NCI-H748 (cell line): ENCODE data around the gene NUDT5.

Experiments used
- DNase-seq: peaks from one replicate; lab custom pipeline; 2025; ENCODE audit not compliant: unreplicated experiment; lab: John Stamatoyannopoulos, UW

The NUDT5 gene

DNA sequence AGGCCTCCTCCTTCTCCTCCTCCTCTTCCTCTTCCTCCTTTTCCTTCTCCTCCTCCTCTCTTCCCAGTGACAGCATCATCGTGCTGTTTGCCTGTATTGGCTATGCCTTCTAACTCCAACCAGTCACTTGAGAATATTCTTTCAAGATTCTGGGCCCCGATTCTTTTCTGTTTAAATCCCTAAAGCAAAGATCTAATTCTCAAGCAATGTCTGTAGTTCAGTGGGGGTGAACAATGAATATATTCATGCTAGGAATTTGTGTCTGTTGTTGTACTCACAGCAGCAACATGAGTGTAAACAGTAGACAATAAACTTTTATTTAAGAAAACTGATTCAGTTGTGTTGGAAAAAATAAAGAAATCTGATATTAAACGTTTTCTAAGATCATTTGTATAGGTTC, 30.7 kb downstream of the NUDT5 start:
- no peak for DNase-seq

DNA sequence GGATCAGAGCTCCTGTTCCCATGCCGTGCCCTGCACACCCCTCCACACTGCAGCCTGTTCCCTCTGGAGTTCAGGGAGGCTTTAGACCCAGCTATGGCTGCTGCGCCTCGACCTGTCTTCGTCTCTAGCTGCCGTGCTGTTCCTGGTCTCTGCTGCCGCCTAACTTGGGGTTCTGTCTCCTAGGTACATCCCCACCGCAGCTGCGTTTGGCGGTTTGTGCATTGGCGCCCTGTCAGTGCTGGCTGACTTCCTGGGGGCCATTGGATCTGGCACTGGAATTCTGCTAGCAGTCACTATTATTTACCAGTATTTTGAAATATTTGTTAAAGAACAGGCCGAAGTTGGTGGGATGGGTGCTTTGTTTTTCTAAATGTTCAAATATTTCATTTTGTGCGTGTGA, 31.6 kb downstream of the NUDT5 start:
- DNase-seq = no peak

DNA sequence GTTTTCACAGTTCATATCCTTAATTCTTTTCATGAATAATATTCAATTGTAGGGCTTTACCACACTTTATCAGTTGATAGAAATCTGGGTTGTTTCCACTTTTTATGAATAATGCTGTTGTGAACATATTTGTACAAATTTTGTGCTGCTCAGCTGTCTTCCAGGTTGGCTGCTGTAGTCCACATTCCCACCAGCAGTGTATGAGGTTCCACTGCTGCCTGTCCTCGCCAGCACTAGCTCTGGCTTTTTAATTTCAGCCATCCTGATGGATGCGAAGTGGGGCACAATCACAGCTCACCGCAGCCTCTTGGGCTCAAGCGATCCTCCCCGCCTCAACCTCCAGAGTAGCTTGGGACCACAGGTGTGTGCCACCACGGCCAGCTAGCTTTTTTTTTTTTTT, 32.8 kb downstream of the NUDT5 start:
- no peak for DNase-seq

DNA sequence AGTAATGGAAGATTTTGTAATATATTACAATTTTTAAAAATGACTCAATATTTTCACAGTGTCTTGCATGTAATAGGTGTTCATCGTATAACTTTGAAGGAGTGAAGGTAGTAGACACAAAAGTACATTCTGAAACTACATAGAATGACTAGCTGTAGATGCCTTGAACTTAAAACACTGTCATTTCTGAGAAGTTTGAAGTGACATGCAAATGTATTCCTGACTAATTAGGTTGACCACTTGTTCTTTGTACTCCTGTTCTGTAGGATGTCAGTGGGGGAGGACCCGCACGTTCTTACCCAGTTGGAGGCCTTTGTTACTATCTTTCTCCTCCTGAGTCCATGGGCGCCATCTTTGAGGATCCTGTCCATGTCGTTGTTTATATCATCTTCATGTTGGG, 35.0 kb downstream of the NUDT5 start:
- DNase-seq = no peak

DNA sequence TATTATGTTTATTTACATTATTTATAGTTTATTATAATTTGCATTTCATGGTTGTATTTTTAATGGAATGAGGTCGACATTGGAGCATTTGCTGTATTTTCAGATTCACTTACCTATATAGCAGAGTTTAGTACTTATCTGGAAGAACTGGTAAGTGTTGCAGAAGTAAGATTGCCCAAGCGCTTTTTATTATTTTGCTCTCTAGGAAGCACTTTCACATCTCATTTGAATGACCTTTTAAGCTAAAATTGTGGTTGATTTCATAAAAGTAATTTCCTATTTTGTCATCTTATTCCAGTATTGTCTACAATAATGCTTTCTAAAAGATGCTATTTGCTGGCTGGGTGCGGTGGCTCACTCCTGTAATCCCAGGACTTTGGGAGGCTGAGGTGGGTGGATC, 37.6 kb downstream of the NUDT5 start:
- DNase-seq = no peak

DNA sequence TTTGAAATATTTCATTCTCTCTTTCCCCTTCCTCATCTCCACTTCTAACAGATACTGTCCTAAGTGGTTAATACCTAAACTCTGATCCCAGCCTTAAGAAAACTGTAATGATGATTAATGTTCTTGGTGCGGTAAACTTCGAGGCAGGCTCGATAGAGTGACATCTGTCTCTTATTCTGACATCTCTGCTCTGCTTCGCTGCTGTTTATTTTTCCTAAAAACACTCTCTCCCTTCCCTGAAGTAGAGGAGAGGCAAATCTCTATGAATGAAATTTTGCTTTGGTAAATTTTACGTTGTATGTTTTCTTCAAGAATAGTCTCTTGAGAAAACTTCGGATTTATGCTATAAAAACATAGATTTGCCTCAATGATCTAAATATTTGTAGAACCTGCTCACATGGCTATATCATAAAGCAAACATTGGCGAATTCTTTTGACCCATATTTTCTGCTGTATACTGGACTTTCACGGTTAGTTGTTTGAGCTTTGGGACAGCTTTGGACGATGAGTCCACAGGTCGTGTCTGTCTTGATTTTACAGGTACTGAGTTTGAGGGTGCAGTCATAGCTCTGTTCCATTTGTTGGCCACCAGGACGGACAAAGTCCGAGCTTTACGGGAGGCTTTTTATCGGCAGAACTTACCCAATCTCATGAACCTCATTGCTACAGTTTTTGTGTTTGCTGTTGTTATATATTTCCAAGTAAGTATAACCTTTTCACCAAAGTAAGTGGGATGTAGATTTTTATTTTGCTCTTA, 39.1 kb downstream of the NUDT5 start:
- DNase-seq = no peak

DNA sequence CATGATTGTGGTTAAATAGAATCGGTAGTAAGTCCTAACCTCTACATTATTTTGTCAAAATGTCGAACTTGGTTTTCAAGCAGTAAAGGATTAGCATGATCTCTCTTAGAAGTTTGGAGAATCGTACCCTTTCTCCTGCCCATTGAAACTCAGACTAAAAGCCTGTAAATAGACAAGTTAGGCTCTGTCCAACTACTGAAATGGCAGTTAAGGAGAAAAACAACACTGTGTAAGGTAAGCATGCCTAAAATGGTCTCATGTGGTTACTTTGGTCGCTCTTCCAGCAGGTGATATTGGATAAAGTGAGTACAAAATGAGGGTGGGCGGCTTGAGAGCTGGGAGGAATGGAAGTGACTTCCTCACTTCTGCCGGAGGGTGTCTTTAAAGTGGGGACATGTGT, 41.2 kb downstream of the NUDT5 start:
- DNase-seq = no peak

DNA sequence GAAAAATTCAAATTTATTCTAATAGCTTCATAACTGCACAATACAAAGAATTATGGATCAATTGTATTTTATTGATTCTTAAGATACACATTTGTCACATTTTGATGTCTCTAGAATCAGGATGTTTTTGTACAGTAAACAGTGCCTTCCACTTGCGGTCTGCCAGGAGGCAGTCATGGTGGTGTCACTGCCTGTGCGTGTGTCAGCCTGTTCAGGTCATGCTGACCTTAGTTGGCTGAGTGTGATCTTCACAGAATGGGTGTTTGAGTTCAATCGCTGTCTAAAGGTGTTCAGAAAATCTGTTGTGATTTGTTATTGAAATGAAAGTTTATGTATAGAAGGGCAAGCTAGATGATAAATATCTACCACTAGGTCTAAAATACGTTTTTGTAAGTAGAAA, 45.5 kb downstream of the NUDT5 start:
- no peak for DNase-seq

DNA sequence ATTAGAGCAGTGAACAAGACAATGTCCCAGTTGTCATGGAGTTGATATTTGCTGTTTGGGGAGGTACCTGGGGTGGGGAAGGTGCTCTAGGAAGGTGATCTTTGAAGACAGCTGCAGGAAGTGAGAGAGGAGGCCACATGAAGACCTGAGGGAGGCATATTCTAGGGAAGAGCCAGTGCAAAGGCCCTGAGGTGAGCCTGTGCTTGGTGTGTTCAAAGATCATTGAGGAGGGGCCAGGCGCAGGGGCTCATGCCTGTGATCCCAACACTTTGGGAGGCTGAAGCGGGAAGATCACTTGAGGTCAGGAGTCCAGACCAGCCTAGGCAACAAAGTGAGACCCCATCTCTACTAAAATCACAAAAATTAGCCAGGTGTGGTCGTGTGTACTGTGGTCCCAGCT, 51.2 kb downstream of the NUDT5 start:
- no peak for DNase-seq

DNA sequence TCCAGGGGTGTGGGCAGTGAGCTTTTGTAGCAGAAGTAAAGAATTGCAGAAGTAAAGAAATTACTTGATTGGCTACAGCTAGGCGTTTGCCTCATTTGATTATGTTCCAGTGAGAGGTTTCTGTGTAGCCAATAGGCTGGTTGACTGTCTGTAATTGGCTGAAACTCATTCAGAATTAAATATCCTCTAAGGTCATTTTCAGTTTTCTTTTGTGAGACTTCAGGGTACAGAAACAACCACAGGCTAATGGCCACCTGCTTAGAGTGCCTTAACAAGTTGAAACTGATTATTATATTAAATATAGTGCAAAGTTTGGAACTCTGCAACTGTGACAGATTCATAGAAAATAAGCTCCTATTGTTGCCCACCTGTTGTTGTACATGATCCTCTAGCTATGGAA, 55.7 kb downstream of the NUDT5 start:
- DNase-seq = no peak

DNA sequence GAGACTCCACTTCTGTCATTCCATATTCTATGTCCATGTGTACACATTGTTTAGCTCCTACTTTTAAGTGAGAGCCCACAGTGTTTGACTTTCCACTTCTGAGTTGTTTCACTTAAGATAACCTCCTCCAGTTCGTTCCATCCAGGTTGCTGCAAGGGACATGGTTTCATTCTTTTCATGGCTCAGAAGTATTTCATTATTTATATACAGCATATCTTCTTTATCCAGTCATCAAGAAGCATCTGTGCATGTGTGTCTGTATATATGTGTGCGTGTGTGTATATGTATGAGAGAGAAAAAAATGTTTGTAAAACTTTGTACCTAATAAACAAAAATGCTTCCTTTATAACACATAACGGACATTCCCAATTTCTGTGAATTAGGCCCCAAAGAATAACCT, 60.1 kb downstream of the NUDT5 start:
- no peak for DNase-seq

DNA sequence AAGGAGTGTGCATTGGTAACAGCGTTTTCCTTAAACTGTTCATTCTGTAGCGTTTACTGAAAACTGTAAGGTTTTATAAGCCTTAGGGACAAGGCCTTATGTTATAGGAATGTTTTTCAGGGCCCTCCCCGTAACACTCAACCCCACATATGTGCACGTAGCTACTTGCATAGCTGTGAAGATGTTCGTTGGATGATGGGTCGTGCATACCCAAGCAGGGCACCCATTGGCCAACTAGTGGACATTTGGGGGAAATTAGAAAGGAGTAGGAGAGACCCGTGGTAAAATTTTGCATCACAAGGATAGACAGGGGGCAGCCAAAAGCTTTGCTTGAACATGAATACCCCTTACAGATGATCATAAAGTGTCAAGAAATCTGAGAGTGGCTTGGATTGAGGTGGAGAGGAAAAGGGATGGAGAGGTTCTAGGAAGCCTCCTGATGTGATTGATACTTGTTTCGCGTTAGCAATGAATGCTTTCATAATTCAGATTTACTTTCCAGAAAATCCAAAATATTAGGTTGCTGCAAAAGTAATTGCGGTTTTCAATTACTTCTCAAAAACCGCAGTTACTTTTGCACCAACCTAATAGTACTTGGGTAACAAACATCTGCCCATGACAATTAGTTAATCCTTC, 65.3 kb downstream of the NUDT5 start:
- DNase-seq = peak; percentile 71

DNA sequence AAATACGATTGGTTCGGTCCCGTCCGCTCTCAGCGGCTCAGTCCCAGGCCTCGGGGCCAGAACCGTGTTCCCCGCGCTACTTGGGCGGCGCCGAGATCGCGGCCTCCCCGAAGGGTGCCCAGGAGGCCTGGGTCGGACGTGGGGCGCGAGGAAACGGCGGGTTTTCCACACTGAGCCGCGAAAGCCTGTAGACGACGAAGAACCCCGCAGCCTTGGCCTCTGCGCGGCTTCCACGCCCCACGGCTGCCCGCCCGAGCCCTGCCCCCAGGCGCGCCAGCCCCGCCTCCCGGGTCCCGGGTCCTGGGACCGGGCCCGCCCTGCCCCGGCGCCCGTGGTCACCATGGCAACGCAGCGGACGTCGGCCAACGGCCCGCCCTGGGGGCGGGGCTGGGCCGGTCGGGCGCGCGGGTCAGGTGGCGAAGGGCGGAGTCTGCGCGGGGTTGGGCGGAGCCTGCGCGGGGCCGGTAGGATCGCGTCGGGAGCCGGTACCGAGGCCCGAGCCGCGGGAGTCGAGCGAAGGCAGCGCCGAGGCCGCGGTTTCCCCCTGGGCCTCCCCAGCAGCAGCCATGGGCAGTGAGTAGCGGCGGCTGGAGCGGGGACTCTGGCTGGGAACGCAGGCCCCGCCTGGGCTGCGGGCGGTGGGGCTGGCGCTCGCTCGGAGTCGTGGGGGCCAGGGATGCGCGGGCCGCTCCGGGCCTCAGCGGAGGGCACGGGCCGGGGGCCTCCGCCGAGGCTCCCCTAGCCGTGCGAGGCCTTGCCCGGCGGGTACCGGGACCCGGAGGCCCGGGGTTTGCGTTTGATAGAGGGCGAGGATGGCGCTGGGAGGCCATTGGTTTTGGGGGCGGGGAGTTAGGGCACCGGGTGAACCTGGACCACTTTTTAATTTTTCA, 66.2 kb downstream of the NUDT5 start, which contains the start of gene SEC61A2:
SEC61A2 (plus strand) TSS at position 456 of the 890 bp plus-strand sequence; CDS start at position 567, 111 bp downstream.
- peak; percentile 89 for DNase-seq

DNA sequence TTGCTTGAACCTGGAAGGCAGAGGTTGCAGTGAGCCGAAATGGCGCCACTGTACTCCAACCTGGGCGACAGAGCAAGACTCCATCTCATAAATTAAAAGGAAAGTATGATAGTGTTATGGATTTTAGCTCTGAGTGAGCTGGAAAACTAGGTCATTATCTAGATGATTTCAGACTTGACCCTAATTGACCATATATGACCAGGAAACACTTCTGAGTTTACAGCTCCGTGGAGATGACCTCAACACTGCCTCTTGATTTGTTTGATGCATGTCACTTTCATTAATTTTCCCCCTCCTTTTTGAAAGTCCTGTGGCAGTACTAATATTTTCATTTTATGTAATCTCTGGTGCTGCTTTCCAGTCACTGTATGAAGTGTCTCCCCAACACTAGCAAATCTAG, 74.0 kb downstream of the NUDT5 start:
- no peak for DNase-seq
